HG02642 (cell line): ENCODE results near the gene FOXP4.

Experiments
- ATAC-seq: cut with Tn5 transposase; IDR thresholded peaks from one replicate; pipeline ENCODE4 v1.9.1; 2021; ENCODE audit warnings: mild to moderate bottlenecking; ENCODE audit not compliant: unreplicated experiment, poor library complexity

FOXP4 gene

DNA sequence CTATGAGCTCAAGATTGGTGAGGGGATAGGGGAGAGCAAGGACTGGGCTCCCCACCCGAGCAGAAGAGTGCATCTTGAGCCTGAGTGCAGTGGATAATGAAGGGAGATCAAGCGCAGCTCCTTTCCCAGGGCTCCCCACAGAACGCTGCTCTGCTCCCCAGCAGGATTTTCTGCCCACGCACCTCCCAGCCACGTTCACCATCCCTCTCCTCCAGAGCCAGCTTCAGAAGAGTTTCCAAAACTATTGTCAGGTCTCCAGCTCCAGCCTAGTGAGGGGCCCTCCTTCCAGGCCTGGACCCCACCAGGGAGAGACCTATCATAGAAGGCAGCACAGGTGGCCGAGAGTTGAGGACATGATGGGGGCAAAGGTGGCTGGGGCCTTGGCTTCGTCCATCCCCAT lies 34.5 kb downstream of the FOXP4 start:
- no peak for ATAC-seq

DNA sequence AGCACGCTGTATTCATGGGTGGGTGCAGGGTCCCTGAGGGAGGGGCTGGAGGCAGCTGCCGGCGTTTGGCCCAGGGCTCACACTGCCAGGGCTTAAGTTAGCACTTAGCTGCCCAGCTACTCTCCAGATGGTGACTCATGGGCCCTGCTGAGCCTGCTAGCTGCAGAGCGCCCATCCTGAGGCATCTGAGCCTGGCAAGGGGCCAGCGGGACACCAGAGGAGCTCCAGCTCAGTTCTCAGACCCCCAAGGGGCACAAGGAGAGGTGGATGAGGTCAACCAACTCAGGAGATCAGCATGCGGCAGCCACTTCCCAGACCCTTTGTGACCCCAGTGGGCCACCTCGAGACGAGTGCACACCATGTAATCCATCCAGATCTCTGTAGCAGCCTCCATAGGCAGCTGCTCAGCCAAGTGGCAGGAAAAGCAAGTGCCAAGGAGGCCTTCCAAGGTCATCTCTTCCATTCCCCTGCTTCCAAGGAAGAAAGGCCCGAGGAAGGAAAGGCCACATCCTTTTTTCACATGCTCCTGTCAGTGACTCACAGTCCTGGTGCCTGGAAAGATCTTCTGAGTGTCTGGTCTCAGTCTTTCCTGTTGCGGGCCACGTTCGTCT lies 35.3 kb downstream of the FOXP4 start:
- no peak for ATAC-seq

DNA sequence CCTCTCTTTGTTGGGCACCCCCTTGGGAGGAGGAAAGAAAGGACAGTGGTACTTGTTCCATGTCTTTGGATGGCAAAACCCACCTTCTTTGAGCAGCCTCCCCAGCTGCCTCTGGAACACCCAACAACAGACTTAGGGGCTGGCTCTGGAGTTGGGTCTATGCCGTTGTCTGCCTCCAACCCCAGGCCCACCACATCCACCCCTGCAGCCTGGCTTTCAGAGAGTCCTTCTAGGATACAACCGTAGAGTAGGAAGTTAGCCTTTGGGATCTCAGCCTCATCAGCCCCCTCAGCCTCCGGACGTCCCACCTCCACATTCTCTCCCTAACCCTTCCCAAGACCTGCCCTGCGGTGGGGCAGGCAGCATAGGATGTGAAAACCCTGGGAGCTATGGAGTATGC lies 36.4 kb downstream of the FOXP4 start:
- no peak for ATAC-seq

DNA sequence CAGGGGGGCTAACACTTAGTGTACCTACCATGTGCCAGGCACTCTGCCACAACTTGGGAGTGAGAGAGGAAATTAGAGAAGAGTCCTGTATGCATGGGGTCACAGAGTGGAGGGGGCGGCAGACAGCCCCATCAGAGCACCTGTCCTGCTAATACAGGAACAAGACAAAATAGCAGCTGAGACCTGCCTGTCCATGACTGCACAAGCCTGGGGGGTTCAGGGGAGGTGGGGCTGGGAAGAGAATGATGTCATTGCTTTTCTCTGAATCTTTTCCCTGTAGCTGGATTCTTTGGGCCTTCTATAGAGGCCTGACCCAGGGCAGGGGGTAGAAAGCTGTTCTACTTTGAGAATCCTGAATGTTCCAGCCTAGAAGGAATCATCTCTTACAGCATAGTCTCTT lies 37.4 kb downstream of the FOXP4 start:
- ATAC-seq: no peak

DNA sequence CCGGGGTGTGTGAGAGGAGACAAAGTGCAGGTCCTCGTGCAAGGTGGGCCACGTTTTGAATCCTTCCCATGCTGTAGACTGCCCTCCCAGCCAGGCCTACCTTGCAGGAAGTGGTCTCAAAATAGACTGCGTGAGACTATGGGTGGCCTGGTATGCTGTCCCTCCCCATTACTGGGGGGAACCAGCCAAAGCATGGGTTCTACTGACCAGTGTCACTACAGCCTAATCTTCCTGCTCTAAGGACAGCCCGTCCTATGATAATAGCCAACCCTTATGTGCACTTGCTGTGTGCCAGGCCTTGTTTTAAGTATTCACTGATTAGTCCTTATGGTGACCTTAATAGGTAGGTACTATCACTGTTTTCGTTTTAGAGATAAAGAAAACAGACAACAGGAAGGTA lies 38.0 kb downstream of the FOXP4 start:
- no peak for ATAC-seq

DNA sequence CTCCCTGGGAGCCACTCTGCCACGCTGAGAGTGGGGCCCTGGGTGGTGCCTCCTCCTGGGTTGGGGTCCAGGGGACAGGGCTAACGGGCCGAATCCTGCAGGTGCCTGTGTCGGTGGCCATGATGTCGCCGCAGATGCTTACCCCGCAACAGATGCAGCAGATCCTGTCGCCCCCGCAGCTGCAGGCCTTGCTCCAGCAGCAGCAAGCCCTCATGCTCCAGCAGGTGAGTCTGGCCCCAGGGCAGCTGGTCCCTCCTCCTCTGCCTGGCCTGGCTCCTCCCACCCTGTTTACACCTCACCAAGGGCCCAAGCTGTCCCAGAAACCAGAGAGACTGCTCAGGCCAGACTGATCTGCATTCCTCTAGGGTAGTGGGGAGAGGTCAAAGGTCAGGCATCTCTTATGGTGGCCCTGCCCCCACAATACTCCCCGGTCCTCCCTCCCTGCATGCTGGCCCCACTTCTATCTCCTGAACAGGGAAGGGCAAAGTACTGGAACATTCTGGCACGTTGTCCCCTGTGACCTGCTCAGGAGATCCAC lies 38.6 kb downstream of the FOXP4 start:
- ATAC-seq: no peak

DNA sequence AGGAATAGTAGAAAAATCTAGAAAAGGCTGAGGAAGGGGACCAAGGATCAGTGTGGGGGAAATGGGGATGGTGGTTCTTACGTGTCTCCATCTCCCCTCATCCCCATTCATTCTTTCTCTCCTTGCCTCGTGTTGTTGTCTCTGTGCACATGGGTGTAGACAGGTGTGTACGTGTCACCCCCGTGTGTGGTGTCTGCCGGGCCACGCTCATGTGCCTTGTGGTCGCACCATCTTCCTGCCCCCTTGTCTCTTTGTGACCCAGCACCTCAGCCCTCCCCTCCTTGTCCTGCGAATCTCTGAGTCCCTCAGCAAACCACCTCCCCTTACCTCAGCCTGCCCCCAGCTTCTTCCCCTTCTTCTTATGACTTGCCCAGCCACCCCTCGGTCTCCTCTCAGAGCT lies 39.4 kb downstream of the FOXP4 start:
- no peak for ATAC-seq

DNA sequence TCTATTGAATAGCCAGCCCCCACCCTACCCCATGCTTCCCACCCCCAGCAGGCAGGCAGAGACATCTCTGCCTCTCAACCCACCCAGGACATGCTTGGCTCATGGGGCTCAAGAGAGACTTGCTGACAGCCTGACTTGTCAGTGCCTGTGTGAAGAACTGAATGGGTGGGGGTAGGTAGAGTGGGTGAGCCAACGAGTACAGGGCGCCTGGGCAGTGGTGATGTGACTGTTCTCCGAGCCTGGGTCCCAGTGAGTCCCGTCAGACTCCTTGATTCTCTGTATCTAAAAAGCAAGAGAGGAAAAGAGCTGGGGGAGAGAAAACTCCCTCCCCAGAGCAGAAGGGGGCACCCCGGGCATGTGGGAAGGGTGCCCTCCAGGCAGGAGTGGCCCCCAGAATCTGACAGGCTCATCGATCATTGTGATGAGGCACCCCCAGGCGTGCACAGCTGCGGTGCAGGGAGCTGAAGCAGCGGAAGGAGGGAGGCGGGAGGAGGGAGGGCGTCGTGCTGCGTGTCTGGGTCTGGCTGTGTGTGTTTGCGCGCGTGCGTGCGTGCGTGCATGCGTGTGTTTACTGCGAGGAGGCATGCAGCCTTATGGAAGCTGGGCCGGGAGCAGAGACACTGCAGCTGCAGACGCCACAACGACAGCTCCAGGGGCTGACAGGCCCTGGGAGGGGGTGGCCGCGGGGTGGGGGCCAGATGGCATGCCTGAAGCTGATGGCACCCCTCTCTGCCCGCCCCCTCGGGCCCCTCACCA lies 40.2 kb downstream of the FOXP4 start:
- ATAC-seq: no peak

DNA sequence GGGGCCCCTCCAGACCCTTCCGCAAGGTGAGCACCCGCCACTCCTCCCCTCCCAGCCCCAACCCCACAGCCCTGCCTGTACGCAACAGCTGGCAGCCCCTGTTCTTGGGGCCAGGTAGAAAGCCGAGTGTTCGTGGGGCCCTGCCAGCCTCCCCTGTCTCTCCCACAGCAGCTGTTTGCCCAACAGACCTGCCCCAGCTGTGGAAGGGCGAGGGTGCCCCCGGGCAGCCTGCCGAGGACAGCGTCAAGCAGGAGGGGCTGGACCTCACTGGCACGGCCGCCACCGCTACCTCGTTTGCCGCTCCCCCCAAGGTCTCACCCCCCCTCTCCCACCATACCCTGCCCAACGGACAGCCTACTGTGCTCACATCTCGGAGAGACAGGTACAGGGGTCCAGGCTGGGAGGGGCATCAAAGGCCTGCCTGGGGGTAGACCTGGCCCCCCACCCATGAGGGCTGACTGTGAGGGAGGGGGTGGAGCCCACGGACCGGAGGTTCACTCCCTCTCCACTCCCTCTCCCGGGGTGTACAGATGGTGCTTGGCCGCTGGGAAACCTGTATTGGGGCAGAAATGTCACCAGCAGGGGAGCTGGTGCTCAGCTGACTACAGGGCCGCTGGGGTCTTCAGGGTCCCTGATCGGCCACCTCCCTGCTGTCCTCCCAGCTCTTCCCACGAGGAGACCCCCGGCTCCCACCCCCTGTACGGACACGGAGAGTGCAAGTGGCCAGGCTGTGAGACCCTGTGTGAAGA lies 41.1 kb downstream of the FOXP4 start:
- no peak for ATAC-seq

DNA sequence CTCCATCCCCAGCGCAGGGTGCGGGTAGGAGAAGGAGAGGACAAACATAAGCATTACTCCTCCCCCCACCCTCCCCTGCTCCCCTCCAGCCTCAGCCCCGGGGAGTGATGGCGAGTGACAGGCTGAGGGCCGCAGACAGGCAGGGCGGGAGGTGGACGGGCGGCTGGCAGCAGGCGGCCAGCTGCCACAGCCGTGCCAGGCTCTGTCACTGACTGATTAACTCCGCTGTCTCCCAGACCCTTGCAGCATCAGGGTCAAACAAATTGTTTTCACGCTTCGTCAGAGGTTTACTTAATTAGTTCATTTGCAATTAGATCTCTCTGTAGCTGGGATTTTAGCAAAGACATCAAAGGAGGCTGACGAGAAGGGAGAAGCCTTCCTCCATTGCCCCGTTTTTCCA lies 41.9 kb downstream of the FOXP4 start:
- no peak for ATAC-seq

DNA sequence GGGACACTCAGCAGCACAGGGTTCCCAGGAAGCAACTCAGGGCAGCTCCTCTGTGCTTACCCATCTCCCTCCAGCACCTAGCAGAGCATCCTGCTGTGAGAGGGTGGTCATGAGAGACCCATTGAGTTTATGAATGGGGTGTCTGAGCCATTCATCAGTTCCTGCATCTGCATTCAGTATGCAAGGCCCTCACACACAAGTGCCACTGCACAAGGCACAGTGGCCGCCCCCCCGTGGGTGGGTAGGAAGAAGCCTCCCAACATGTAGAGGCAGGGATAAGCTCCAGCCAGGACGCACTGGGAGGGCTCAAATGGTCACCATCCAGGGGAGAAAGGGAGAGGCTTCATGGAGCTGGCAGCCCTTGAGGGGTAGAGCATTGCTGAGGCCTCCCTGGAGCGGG lies 43.0 kb downstream of the FOXP4 start:
- ATAC-seq: no peak

DNA sequence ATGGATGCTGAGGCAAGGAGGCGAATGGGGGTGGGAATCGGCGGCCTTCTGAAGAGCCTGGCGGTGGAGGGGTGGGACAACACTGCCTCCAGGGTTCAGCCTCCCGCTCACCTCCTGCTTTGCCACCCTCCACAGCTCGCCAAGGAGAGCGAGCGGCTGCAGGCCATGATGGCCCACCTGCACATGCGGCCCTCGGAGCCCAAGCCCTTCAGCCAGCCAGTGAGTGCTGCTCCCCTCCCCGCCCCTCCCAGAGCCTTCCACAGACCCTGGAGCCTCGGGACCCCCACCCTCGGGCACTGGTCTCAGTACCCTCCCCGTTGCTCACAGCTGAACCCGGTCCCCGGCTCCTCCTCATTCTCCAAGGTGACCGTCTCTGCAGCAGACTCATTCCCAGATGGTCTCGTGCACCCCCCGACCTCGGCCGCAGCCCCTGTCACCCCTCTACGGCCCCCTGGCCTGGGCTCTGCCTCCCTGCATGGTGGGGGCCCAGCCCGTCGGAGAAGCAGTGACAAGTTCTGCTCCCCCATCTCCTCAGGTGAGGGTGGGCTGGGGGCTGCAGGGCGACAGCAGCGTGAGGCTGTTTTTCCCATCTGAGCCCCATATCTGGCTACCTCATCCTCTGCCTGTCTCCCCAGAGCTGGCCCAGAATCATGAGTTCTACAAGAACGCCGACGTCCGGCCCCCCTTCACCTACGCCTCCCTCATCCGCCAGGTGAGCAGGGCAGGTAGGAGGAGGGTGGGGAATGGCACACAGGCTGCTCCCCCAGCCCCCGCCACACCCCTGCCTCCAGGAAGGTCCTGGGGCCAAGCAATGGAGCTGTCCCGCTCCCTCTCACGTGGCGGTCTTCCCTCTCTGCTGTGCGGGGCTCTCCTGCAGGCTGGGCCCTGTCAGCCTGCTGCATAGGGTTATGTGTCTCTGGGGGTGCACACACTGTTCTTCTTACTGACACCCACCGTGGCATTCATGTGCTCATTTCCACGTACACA lies 43.7 kb downstream of the FOXP4 start:
- ATAC-seq: no peak

DNA sequence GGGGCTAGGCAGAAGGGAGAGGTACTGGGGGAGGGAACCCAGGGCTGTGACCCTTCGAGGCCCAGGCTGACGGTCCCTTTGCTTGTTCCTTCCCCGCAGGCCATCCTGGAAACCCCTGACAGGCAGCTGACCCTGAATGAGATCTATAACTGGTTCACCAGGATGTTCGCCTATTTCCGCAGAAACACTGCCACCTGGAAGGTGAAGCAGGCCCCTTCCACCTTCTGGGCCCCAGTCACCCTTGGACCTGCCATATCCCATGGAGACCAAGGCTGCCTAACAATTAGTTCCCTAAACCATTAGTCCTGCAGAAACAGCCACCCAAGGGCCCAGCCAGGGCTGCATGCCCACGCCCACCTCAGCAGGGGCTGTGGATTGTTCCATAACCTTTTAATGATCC lies 44.9 kb downstream of the FOXP4 start:
- no peak for ATAC-seq

DNA sequence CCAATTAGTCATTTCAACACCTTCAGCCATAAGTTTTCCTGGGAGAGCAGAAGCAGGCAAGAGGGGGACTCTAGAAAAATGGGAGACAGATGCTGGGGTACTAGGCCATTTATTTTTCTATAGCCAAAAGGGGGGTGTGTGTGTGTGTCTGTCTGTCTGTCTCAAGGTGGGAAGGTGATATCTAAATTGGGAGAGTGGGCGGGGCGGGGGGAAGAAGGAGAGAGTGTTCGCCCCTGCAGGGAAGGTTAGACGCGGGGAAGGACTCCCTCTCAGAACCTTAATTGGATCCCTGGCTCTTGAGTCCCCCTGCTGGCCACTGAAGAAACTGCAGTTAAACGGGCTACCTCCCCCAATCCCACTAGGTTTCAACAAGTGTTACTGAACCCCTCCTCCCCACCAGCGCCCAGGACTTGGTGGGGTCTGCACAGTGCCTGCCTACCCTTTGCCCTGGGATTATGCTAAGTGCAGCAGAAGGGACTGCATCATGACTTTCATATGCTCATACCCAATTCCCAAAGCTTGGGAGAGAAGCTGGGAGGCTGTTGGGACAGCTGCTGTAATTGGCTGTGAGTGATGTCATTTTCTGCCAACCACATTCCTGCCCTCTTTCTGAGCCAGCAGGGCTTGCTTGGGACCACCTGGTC lies 45.8 kb downstream of the FOXP4 start:
- no peak for ATAC-seq

DNA sequence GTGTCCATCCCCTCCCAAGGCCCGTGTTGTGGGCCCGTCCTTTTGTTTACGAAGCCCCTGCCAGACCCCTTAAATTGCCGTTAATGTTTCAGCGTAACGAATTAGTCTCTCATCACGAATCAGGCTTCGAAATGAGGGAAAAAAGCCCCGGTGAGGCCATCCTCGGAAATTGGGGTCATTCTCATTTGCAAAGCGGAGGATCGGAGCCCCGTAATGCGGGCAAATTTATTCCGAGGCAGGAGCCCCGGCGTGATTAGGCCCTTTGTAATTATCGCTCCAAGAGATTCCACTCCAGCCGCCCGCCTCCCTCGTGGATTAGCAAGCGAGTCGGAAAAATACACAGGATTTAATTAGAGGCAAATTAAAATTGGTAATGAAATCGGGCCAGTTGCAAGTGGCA lies 47.2 kb downstream of the FOXP4 start:
- no peak for ATAC-seq

DNA sequence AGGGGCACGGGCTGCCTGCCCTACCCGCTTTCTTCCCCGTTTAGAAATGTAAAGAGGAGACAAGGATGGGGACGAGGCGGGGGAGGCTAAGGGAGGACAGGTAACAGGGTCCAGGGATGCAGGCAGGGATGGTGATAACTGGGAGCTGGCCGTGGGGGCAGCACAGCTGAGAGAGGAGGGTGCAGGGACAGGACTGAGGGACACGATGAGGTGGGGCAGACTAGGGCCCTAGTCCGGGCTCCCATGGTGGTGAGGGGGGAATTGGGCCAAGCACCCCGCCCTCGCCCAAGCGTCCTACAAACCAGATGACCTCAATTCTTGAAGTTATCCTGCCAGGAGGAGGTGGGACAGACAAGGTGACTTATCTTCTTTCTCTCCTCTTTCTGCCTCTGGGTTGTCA lies 47.7 kb downstream of the FOXP4 start:
- no peak for ATAC-seq

DNA sequence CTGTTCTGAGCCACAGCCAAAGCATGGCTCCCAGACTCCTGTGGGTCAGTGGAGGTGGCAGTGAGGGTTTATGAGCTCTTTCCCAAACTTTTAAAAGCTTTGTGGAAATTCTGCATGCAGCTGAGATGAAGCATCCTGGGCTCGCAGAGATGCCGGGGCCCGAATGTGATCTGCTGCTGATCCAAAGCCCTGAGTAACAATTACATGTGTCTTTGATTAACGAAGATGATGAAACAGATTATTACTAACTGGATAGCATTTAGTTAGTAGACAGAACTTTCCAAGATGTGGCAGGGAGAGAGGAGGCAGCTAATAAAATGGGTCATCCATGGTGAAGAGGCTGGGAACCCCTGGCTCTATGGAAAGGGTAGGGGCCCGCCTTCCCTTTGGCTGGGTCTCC lies 48.1 kb downstream of the FOXP4 start:
- ATAC-seq: no peak

DNA sequence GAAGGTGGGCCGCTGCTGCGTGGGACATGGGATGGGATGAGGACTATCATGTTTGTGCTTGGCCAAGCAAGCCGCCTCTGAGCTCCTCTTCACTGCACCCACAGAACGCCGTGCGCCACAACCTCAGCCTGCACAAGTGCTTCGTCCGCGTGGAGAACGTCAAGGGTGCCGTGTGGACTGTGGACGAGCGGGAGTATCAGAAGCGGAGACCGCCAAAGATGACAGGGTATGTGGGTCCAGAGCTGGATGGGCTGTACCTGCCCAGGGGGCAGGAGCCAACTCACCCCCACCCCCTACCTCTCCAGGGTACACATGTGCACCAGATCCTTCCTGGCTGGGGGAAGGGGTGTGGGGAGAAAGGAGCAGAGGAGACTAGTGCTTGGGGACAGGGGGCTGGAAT lies 48.6 kb downstream of the FOXP4 start:
- no peak for ATAC-seq

DNA sequence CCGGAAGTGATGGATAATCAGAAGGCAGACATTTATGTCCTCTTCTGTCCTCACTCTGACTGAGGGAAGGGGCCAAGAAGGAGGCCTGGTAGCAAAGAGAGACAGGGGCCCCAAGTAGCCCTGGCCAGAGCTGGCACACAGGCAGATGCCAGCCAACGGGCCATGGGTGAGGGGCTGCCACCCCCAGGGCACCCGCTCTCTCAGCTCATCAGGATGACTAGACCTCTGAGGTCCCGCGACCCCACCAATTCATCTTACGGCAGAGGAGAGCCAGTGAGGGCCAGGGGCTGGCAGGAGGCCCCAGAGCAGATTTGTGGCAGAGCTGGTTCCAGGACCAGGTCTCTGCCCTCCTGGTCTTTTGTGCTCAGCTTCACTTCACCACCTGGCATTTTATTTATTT lies 49.0 kb downstream of the FOXP4 start:
- no peak for ATAC-seq
